Kidney epithelial cell (primary cell): ENCODE measurements around the gene RAB11FIP4. TPM values are rescaled to one million over a fixed set of nuclear protein-coding genes. Genes with fewer than 3 reads are reported as not detected.

Experiments
- DNase-seq: peaks from one replicate; pipeline ENCODE4 v3.0.0-alpha.2; 2010; ENCODE audit warnings: low read depth
- H3K27me3 ChIP-seq: 2 replicates; pipeline ENCODE4 v1.6.0; 2011; ENCODE audit warnings: low read length; ENCODE audit not compliant: control insufficient read depth, insufficient read depth
- H3K36me3 ChIP-seq: 2 replicates; pipeline ENCODE4 v1.5.1; 2011; ENCODE audit warnings: low read length; ENCODE audit not compliant: control insufficient read depth, insufficient read depth
- H3K4me3 ChIP-seq: 2 replicates; pipeline ENCODE4 v1.5.1; 2011; ENCODE audit warnings: low read depth, mild to moderate bottlenecking, control low read depth, low read length
- total RNA-seq: library from RNA; depleted of rRNA; stranded (reverse); fragments of >200 nt; gene quantifications from 2 replicates; pipeline ENCODE4 v1.2.3, GENCODE V29; 2015
- TF ChIP-seq, protein P1 (sequence below): IDR thresholded peaks from 2 replicates; pipeline ENCODE4 v1.5.1; 2011; ENCODE audit warnings: mild to moderate bottlenecking, moderate library complexity, low read length, control low read depth, inconsistent platforms; ENCODE audit not compliant: insufficient read depth, poor library complexity, severe bottlenecking

Gene RAB11FIP4
- total RNA-seq, 1 donor from 2014 or later = 26.5 TPM

DNA sequence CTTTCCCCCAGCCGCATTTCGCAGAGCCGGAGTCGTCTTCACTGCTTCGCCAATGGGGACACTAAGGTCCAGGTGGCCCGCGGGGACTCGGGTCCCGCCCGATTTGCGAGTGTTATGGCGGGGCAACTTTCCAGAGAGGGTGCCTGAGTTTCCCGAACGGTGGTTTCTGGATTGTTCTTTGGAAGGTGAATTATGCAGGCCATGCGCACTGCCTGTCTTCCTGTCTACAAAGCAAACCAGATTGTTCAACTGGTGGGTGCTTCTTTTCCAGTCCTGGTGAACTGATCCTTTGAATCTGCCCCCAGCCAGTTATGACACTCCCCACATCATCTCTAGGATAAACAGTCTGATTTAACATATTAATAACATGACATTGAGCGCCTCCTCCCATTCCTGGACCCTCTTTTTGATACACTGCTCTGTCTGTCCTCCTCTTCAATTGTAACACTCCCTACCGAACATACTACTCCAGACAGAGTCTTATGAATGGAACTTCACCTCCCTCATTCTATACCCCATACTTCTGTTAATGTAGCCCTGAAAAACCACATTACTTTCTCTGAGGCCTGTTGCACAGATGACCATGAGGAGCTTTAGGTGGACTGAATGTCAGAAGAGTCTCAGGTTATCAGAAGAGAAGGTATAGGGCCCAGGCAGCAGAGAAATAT lies 159.0 kb downstream of the RAB11FIP4 start:
- no peaks in the 10 kb centered on the region for H3K36me3 ChIP-seq
- no peaks in the 10 kb centered on the region for H3K27me3 ChIP-seq
- DNase-seq = no peak
- TF ChIP-seq, protein P1, sequence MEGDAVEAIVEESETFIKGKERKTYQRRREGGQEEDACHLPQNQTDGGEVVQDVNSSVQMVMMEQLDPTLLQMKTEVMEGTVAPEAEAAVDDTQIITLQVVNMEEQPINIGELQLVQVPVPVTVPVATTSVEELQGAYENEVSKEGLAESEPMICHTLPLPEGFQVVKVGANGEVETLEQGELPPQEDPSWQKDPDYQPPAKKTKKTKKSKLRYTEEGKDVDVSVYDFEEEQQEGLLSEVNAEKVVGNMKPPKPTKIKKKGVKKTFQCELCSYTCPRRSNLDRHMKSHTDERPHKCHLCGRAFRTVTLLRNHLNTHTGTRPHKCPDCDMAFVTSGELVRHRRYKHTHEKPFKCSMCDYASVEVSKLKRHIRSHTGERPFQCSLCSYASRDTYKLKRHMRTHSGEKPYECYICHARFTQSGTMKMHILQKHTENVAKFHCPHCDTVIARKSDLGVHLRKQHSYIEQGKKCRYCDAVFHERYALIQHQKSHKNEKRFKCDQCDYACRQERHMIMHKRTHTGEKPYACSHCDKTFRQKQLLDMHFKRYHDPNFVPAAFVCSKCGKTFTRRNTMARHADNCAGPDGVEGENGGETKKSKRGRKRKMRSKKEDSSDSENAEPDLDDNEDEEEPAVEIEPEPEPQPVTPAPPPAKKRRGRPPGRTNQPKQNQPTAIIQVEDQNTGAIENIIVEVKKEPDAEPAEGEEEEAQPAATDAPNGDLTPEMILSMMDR = no peak
- peak overlapping the region; percentile 61 for H3K4me3 ChIP-seq

- H3K4me3 ChIP-seq = no peak overlapping the region
- DNase-seq = no peak
- no peaks in the 10 kb centered on the region for H3K27me3 ChIP-seq
- TF ChIP-seq, protein P1 = no peak
- H3K36me3 ChIP-seq = no peaks in the 10 kb centered on the region
These were observed 161.1 kb downstream of the RAB11FIP4 start for GRCh38 chr17:31552568-31552967.

- TF ChIP-seq, protein P1 = no peak
- H3K36me3 ChIP-seq = no peaks in the 10 kb centered on the region
- no peaks in the 10 kb centered on the region for H3K27me3 ChIP-seq
- DNase-seq = no peak
- no peak overlapping the region for H3K4me3 ChIP-seq
These were observed 162.0 kb downstream of the RAB11FIP4 start for GRCh38 chr17:31553506-31553905.

- TF ChIP-seq, protein P1 = no peak
- DNase-seq = no peak
- Histone ChIP-seq H3K4me3 (no peak overlapping the region), H3K27me3 (no peaks in the 10 kb centered on the region), H3K36me3 (no peaks in the 10 kb centered on the region)
These were observed 163.5 kb downstream of the RAB11FIP4 start for GRCh38 chr17:31554930-31555329.

DNA sequence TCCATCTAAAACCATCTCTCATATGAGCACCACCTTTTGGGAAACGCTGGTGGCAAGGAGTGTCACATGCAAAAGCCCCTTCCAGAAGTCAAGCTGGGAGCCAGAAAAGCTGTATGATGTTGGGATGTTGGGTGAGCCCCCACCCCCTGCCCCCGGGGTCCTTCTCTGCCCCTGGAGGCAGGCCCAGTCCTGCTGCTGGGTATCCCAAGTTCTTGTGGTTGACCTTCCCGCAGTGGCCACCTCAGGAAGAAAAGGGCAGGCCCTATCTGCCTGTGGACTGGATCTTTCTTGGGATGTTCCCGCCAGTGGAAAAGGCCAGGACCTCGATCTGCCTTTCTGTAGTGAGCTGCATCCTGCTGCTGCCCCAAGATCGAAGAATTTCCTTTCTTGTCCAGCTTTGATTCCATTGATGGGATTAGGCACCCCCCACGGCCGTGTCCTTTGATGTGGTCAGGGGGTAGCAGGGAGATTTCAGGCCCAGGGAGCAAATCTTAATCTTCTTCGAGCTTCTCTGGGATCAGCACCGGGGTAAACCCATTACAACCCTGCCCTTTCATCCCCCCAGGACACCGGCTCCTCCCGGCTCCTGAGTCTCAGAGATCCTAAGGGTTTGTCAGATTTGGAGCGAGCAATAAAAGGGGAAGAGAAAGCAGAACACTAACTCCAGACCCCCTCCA lies 165.6 kb downstream of the RAB11FIP4 start:
- Histone ChIP-seq H3K4me3 (no peak overlapping the region), H3K27me3 (no peaks in the 10 kb centered on the region), H3K36me3 (no peaks in the 10 kb centered on the region)
- no peak for DNase-seq
- TF ChIP-seq, protein P1 = no peak
